Hematopoietic multipotent progenitor cell (in vitro differentiated cells): ENCODE measurements around the gene OSBPL9. TPM values are rescaled to one million over a fixed set of nuclear protein-coding genes. Genes with fewer than 3 reads are reported as not detected.
"Not testable (repeated sequence)": the region's sequence is repeated elsewhere in the genome, so short reads cannot be mapped to it uniquely, and the experiment has no call there.

Experiments used
- DNase-seq, 3 donors: peaks; one replicate each; pipeline ENCODE4 v3.0.0-alpha.2; 2011 to 2015; ENCODE audit warnings: low read depth in 2 of 3, low spot score in 2 of 3
- total RNA-seq: library from RNA; depleted of rRNA; stranded (reverse); fragments of >200 nt; gene quantifications from one replicate; pipeline ENCODE4 v1.2.3, GENCODE V29; 2012

The OSBPL9 gene
- total RNA-seq, 1 donor, result 87.0 TPM

DNA sequence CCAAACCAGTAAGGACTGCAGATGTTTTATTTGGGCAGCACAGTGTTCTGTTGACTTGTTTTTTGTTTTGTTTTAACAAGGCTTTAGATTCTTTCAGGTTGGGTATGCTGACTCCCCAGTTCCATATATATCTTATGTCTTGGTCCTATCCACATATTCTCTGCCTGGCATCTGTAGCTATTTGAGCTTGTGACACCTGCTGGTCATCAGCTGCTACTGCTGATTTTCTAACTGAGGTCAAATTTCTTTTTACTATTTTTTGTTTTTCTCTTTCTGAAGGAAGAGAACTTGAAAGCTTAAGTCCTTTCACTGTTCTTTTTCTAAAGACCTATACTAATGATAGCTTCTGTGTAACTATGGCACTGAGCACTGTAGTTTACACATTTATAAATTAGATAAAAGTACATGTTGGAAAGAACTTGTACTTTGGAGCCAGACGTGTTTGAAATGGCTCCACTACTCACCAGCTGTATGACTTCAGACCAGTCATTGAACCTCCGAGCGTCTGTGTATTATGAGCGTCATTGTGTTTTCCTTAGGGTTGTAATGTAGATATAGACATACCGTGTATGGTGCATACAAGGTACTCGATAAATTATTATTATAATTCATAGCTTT, 152.2 kb downstream of the OSBPL9 start:
- peak in 2 of 3 donors; percentile 48 to 74 for DNase-seq

DNA sequence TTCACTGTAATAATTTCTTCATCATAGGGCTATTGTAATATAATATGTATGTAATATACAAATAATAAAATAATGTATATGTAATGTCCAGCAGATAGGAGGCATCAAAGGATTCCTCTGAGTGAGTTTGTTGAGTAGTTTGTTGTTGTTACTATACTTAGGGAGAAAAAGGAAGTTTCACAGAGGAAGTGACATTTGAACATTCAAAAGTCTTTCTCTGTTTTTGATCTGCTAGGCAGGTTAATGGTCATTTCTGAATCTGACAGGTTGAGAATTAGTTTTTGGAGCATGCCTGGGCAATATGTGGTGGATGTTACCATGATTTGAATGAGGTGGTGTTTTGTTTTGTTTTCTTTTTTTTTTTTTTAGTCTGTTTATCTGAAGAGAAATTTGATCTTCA, 159.5 kb downstream of the OSBPL9 start:
- no peak for DNase-seq

DNA sequence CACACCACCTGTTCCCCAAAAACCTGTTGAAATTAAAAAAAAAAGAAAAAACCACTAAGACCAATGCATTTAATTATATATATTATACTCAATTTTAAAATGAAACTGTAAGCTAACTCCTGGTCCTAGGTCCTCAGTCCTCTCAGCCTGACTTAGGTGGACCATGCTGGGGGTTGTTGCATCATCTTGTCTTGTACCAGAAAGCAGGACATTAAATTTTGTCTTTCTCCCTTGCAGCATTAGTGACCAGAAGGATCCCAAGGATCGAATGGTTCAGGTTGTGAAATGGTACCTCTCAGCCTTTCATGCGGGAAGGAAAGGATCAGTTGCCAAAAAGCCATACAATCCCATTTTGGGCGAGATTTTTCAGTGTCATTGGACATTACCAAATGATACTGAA, 164.0 kb downstream of the OSBPL9 start:
- DNase-seq, result no peak

DNA sequence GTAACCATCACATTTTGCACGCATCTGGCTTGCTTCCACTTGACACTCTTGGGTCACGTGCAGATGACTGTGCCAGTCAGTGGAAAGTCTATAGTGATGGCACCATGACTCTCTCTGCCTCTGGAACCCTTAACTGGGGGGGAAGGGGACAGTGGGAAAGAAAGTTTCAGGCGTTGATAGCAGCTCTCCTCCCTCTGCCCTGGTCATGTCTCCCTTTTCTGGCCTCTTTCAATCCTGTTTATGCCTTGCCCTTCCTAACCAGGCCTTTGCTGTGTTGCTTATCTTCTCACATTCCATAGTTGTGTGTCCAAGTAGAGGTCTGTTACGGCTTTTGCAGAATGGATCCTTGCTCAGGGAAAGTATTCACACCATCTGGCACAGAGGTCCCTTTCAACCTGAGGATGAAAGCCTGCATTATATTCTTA, 168.1 kb downstream of the OSBPL9 start:
- no peak for DNase-seq

DNA sequence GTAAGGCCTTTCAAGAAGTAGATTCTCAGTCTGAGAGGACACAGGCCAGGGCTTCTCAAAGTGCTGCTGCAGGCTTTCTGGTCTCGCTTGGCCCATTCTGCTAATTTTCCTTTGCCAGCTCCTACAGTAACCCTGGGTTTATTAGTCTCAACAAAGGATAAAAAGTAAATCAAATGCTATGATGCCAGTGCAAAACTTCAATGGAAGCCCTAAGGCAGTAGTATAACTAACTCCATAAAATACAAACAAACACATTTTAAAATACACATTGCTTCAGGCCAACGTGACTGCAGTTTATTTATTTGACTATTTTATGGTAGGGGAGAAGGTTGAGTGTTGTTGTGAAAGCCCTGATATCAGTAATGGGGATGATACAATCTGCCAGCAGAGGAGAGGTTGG, 172.0 kb downstream of the OSBPL9 start:
- DNase-seq, result no peak

DNA sequence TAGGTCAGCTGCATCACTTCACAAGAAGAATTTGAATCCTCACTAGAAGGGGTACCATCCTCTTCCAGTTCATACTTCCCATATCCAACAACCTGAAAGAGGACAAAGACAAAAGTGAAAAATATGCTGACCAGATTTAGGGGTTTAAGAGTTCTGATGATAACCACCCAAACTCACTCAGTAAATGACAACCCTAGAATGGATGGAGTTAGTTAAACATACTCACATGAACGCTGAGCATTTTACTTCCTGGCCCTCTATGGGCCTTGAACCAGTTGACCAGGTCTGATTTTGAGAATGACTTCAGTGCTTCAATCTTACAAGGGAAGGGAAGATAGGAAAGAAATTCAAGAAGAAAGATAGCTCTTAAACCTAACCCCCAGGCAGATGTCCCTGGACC, 172.4 kb downstream of the OSBPL9 start:
- no peak for DNase-seq

DNA sequence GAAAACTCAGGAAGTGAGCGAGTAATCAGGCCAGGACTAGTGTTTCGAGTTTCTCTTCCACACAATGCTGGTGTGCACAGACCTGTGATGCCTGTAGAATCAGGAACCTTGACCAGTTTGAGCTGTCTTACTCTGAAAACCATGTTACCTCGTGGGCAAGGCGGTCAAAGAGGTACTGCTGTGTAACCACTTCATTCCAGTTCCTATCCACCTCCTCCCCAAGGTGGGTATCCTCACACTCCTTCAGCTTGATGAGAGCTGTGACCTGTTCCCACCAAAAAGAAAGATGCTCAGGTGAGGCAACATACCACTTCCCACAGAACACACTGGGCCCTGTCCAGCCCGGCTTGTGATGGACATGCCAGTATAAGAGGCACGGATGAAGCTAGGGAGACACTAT, 173.5 kb downstream of the OSBPL9 start:
- DNase-seq, result no peak

DNA sequence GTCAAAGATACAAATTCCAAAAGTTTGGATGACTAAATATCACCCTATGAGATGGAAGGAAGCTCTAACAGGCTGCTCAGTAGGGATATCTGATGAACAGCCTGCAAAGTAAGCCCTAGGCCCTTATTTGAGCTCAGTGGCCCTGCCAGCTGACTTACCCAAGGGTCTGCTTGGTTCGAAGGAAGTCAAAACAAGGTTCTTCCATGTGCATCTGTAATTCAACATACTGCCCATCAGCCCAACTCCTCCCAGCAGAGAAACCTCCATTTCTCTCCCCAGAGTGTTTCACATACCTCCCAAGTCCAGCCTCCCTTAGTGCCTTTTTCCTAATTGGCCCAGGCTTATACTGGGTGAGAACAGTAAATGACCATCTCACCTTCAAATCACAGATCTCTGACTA, 175.0 kb downstream of the OSBPL9 start:
- no peak for DNase-seq

DNA sequence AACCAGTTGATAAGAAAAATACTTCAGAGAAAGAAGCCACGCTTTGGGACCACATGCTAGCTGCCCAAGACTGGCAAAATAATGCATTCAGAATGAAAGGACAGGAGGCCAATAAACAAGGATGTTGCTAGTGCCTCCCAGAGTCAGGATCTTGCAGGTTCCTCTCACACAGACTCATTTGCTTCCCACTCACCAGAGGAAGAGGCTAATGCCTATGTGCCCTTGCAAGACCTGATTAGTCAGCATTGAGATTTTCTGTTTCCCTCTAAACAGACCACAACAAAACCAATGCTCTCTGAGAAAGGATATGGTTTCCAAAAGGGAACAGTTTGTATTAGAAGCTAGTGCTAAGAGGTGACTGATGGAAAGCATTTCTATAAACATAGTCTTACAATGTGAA, 176.0 kb downstream of the OSBPL9 start:
- DNase-seq, result peak in 2 of 3 donors; percentile 35 to 70

DNA sequence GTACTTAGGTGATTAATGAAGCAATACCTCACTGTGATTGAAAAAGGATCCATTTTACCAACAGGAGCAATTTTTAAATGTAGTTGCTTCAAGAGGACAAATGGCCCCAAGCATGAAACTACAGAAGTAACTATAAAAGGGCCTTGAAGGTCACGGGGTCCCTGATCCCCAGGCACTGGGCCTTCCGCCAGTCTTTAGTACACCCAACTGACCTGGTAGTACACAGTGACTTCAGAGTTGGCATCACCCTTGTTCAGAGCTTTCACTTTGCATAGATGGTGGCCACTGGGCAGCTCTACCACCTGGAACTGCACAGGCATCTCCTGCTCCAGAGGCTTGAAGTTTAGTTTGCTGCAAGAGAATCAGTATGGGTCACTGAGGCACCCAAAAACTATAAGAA, 177.4 kb downstream of the OSBPL9 start:
- no peak for DNase-seq

DNA sequence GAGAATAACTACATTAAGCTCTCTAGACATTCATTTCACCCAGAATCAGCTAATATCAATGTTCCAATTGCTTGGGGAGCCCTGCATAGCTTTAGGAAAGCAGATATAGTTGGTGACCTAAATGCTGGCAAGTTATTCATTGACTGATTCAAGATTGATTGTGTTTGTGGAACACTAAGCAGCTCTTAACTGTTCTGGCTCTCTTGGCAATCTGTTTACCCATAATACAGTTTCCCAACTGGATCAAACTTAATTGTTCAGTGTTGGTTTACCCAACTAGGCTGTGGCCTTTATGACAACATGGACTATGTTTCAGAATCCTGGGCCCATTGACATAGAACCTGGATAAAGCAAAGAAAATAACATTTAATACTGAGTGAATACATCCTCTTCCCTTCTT, 178.0 kb downstream of the OSBPL9 start:
- no peak for DNase-seq

DNA sequence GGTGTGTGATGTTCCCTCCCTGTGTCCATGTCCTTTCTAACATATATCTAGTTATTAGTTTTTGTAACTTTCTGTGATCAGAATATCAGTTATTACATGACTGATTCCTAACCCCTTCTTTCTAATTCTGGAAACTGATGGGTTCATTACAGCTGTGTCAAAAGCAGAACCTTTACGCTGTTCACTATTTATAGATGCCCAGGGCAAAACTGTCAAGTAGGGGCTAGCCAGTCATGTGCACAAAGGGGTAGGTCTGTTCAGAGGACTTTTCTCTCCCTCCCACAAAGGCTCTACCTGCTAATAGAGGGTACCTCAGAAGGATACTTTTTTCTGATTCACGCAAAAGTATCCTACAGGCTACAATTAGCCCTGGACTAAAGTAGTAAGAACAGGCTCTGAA, 182.5 kb downstream of the OSBPL9 start:
- DNase-seq, result no peak

DNA sequence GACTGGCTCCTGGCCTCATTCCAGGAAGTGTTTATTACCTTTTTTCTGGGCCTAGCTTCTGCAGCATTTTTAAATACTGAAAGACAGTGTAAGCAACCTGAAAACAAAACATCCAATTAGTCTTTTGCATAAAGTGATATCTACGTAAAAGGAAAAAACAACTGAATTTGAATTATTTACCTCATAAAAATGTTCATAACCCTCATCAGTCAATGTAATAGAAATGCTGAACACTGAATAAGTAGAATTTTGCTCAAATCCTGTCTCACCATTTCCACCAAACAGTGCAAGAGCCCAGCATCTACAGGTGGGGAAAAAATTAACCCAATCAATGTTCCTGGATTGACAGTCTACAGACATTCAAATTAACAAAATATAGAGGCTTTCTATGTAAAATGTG, 197.6 kb downstream of the OSBPL9 start:
- DNase-seq, result no peak

DNA sequence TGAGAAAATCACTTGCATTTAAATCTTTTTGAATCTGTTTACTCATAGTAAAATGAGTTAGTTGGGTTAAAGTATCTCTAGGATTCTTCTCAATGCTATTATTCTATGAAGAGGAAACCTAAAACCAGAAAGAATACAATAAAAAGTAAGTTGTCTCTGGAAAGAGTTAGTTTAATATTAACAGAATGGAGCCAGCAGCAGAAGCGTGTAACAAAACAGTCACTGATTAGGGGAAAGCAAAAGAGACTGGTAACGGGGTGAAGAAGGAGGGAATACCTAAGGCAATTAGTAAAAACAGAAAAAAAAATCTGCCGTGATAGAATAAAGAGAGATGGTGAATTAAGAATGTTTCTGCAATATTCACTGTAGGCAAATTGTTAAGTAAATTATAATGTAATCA, 201.6 kb downstream of the OSBPL9 start:
- DNase-seq, result no peak

DNA sequence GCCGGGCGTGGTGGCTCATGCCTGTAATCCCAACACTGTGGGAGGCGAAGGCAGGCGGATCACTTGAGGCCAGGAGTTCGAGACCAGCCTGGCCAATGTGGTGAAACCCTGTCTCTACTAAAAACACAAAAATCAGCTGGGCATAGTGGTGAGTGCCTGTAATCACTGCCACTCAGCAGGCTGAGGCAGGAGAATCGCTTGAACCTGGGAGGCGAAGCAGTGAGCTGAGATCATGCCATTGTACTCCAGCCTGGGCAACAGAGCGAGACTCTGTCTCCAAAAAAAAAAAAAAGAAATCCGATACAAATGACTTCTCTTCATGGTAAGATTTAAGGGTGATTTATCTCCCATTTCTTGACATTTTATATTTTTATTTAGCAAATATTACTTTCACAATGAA, 202.1 kb downstream of the OSBPL9 start:
- not testable (repeated sequence) for DNase-seq

DNA sequence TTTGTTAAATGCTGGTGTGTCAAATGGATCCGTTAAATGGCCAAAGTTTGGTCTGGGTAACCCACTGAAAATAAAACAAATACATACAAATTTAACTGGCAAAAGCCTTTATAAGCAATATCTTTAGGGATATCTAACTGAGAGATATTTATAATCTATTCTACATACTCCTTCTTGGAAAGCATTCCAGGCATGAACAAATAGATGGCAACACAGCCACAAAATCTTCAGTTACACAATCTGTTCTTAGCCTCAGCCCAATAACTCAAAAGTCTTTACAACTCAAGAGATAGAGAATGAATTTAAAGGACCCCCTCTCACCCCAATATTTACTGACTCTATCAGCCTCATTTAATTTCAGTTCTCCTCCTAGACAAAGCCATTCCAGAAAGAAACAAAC, 202.9 kb downstream of the OSBPL9 start:
- no peak for DNase-seq

DNA sequence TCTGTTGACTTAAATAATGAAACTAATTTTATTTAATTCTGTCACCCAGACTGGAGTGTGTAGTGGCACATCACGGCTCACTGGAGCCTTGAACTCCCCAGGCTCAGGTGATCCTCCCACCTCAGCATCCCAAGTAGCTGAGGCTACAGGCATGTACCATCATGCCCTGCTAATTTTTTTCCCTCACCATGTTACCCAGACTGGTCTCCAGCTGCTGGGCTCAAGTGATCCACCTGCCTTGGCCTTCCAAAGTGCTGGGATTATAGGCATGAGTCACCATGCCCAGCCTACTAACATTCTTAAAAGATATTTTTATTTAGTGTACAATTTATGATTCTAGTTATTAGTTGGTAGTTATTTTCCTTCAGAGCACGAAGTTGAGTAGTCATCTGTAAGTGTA, 212.2 kb downstream of the OSBPL9 start:
- DNase-seq, result no peak

DNA sequence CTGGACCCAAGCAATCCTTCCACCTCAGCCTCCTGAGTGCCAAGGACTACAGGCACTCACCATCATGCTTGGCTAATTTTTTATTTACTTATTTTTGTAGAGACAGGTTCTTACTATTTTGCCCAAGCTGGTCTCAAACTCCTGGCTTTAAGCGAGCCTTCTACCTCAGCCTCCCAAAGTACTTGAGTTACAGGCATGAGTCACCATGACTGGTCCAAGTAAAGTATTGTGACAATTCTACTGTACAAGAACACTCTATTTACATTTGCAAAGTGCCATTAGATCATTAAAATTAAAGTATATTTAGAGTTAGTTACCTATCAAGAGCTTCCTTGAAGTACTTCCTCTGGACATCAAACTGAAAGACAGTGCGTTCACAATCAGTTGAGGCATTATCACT, 216.8 kb downstream of the OSBPL9 start:
- no peak for DNase-seq

DNA sequence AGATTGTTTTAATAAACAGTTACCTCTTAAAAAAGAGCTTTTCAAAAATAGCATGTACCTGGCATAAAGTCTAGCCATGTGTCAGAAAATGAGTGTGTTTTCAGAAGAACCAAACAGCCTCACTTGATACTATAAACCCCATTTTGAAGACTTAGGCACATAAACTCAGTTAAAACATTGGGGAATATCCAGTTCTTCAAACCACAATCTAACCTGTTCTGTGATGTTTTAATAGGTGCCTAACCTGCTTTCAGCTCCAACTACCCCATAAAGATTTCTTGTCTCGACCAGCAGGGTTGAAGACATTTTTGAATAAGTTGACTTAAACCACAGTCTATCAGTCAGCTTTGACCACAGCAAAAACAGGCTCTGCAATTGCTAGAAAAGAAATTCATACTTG, 220.4 kb downstream of the OSBPL9 start:
- DNase-seq, result no peak
